ENCODE data around the gene CNTD1. TPM values are rescaled to one million over a fixed set of nuclear protein-coding genes. Genes with fewer than 3 reads are reported as not detected.

Gene CNTD1
- total RNA-seq, 2 experiments from 2014 or later = not detected

DNA sequence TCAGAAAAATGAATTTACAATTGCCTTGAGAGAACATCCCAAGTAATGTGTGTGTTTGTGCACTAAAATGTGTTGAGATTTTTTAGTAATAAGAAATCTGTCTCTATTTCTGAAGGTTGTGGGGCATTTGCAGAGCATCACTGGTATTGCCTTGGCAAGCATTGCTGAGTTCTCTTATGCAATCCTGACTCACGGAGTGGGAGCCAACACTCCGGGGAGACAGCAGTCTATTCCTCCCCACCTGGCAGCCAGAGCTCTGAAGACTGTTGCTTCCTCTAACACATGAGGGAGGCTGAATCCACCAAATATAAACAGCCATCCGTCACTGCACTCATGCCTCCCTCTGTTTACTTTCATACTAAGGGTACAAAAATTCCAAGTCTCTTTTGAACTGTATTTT lies 10.6 kb downstream of the CNTD1 start:
- Mint-ChIP-seq H3K27ac (no peak overlapping the region), H3K9me3 (ENCODE audit: low read depth) (no peaks in the 10 kb centered on the region), H3K36me3 (ENCODE audit: low read depth) (peaks cover 21% of the 10 kb centered on the region), H3K4me3 (no peak overlapping the region), H3K4me1 (no peaks in the 10 kb centered on the region), H3K27me3 (no peaks in the 10 kb centered on the region)
- ATAC-seq (no peak), DNase-seq (no peak)
- ChIA-PET POLR2A (interaction anchor here (1.5 kb wide), 1 partner anchor 11 kb away, joined by 3 read pairs; no protein-coding TSS in a partner anchor), CTCF (no interaction called here)
- intact Hi-C loops (cut with DNase I, micrococcal nuclease) = no loop called here

DNA sequence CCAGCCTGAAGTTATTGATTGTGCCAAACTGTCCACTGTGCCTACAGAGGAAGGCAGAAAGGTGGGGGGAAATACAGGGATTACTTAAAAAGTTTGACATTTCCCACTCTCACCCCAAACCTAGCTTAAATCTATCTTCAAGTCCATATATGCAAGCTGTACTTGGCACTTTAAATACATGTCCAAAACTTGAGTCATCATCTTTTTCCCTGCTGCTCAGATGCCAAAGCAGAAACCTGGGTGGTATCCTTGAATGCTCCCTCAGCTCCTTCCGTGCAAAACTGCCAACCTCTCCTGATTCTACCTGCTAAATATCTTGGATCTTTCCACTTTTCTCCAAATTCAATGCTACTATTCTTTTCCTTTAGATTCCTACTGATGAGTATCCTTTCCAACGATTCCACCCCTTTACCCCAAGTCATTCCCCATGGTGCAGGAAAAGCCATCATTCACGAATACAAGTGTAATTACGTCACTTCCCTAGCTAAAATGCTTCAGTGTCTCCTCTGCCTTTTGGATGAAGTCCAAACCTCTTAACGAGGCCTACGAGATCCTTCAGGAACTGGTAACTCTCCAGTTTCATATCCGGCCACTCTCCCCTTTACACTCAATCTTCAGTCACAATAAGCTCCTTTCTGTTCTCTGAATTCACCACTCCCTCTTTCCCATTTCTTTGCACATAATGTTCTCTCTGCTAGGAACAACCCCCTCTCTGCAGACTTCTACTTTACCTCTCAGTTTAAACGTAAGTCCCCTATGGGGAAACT lies 16.2 kb downstream of the CNTD1 start:
- no peak for ATAC-seq
- ChIA-PET CTCF (interaction anchor here (0.7 to 4.6 kb wide), 4 partner anchors 9 to 114 kb away, joined by 3 to 15 read pairs (median 7); partner anchors contain the start of gene BECN1), POLR2A (interaction anchor here (1.0 kb wide), 1 partner anchor 10 kb away, joined by 3 read pairs; the partner anchor contains the start of gene BECN1)
- Mint-ChIP-seq H3K4me1 (no peaks in the 10 kb centered on the region), H3K4me3 (no peak overlapping the region), H3K9me3 (ENCODE audit: low read depth) (no peaks in the 10 kb centered on the region), H3K27me3 (no peaks in the 10 kb centered on the region), H3K27ac (no peak overlapping the region), H3K36me3 (ENCODE audit: low read depth) (peaks cover 53% of the 10 kb centered on the region)
- DNase-seq = no peak
- intact Hi-C loops (cut with DNase I, micrococcal nuclease) = no loop called here

DNA sequence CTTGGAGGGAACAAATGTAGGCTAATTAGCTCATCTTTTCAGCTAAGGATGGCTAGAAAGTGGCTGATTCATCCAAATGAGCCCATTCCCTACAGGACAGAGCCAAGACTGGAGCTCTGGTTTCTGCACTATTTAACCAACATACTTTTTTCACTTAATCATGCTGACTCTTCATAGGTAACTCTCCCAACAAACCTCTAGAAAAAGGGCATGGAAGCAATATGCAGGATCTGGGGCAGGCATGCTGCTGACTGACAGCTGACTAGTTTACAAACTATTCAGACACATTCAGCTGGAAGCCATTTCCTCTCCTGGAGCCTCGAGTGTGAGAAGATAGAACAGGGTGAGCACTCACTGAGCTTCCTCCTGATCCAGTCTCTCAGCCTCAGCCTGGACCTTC lies 19.2 kb downstream of the CNTD1 start:
- Mint-ChIP-seq H3K4me1 (peaks cover 17% of the 10 kb centered on the region), H3K9me3 (ENCODE audit: low read depth) (no peaks in the 10 kb centered on the region), H3K27me3 (no peaks in the 10 kb centered on the region), H3K36me3 (ENCODE audit: low read depth) (peaks cover 62% of the 10 kb centered on the region), H3K27ac (peak overlapping the region; percentile 52), H3K4me3 (no peak overlapping the region)
- DNase-seq (no peak), ATAC-seq (no peak)
- ChIA-PET POLR2A (no interaction called here), CTCF (interaction anchor here (0.6 to 4.6 kb wide), 5 partner anchors 25 to 111 kb away, joined by 3 to 15 read pairs (median 4); partner anchors contain the start of gene VPS25)
- intact Hi-C loops (cut with DNase I, micrococcal nuclease) = no loop called here

DNA sequence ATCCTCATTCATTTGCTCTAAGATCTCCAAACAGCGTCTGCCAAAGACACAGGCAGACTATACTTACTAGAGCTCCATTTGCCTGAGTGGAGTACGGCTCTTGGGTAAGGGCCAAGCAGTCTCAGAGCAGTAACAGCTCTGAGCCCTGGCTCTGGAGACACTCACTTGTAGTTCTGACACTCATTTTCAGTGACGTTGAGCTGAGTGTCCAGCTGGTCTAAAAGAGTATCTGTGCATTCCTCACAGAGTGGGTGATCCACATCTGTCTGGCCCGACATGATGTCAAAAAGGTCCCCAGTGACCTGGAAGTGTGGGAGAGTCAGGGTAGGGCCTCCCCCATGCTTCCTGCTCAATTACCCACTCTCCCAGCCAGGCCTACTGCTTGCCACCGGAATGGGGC lies 19.7 kb downstream of the CNTD1 start:
- DNase-seq = no peak
- peaks cover 62% of the 10 kb centered on the region for H3K36me3 Mint-ChIP-seq (ENCODE audit: low read depth)
- H3K9me3 Mint-ChIP-seq (ENCODE audit: low read depth) = no peaks in the 10 kb centered on the region
- no peak overlapping the region for H3K4me3 Mint-ChIP-seq
- intact Hi-C loops (cut with DNase I, micrococcal nuclease) = no loop called here
- ChIA-PET POLR2A (no interaction called here), CTCF (interaction anchor here (0.5 to 4.6 kb wide), 8 partner anchors 17 to 429 kb away, joined by 3 to 15 read pairs (median 3); partner anchors contain the start of gene VPS25)
- H3K4me1 Mint-ChIP-seq = peaks cover 20% of the 10 kb centered on the region
- ATAC-seq = no peak
- H3K27ac Mint-ChIP-seq = peak overlapping the region; percentile 52
- no peaks in the 10 kb centered on the region for H3K27me3 Mint-ChIP-seq

DNA sequence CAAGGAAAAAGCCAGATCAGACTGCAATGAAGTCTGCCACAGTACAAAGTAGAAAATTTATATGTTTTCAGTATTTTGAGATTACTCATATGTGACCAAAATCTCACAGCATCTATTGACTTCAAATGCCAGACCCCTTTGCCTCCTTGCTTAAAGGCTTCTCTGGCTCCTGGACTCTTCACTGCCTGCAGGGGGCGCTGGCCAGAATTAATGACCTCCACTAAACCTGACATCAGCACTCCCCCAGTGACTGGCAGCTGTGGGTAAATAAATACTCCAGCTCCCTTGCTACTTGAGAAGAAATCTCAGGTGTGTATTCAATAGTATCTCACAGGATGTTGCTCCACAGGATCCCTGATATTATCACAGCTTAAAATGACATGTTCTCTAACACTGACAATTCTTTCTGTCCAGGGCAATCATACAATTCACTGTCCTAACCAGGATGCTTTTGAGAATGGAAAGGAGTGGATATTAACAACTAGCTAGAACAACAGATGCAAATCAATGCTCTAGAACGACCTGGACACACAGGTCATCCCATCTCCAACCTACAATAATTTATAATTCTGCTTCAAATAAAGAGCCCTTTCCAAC lies 21.4 kb downstream of the CNTD1 start:
- H3K4me1 Mint-ChIP-seq = peaks cover 28% of the 10 kb centered on the region
- no peak overlapping the region for H3K27ac Mint-ChIP-seq
- DNase-seq (peak; percentile 86), ATAC-seq (peak; percentile 56)
- peaks cover 55% of the 10 kb centered on the region for H3K36me3 Mint-ChIP-seq (ENCODE audit: low read depth)
- H3K27me3 Mint-ChIP-seq = no peaks in the 10 kb centered on the region
- no peak overlapping the region for H3K4me3 Mint-ChIP-seq
- no peaks in the 10 kb centered on the region for H3K9me3 Mint-ChIP-seq (ENCODE audit: low read depth)
- intact Hi-C loops (cut with DNase I, micrococcal nuclease) = loop anchor here (1.0 to 5.0 kb wide), 7 partner anchors 47 to 662 kb away; partner anchors contain the start of genes VPS25 (in 2 of the 2), DHX8 (in 1 of the 2), PSMC3IP (in 1 of the 2) and TMEM106A (in 1 of the 2)
- ChIA-PET CTCF (interaction anchor here (0.7 to 2.9 kb wide), 16 partner anchors 9 to 244 kb away, joined by 3 to 13 read pairs (median 4); partner anchors contain the start of genes PSMC3IP and PSME3), POLR2A (interaction anchor here (0.6 to 1.2 kb wide), 2 partner anchors 11 to 751 kb away, joined by 3 to 4 read pairs; no protein-coding TSS in a partner anchor)

DNA sequence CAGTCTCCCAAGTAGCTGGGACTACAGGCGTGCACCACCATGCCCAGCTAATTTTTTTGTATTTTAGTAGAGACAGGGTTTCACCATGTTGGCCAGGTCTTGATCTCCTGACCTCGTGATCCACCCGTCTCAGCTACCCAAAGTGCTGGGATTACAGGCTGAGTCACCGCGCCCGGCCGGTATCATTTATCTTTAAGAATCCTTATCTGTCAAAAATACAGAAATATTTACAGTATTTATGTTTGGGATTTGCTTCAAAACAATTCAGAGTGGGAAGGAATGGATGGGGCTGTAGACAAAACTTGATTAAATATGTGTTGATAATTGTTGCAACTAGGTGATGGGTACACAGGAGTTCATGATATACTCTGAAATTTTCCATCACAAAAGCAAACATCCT lies 22.5 kb downstream of the CNTD1 start:
- H3K27me3 Mint-ChIP-seq = no peaks in the 10 kb centered on the region
- DNase-seq (no peak), ATAC-seq (no peak)
- ChIA-PET CTCF (interaction anchor here (0.8 to 2.9 kb wide), 12 partner anchors 11 to 358 kb away, joined by 3 to 13 read pairs (median 4); partner anchors contain the start of genes COA3 and PSME3), POLR2A (interaction anchor here (1.2 kb wide), 1 partner anchor 12 kb away, joined by 3 read pairs; no protein-coding TSS in a partner anchor)
- intact Hi-C loops (cut with DNase I, micrococcal nuclease) = loop anchor here (5.0 kb wide), 6 partner anchors 49 to 661 kb away; partner anchors contain the start of genes DHX8 (in 1 of the 2), PSMC3IP (in 1 of the 2), TMEM106A (in 1 of the 2) and VPS25 (in 1 of the 2)
- peak overlapping the region; percentile 63 for H3K27ac Mint-ChIP-seq
- H3K36me3 Mint-ChIP-seq (ENCODE audit: low read depth) = peaks cover 46% of the 10 kb centered on the region
- H3K4me1 Mint-ChIP-seq = peaks cover 28% of the 10 kb centered on the region
- H3K4me3 Mint-ChIP-seq = no peak overlapping the region
- H3K9me3 Mint-ChIP-seq (ENCODE audit: low read depth) = no peaks in the 10 kb centered on the region

DNA sequence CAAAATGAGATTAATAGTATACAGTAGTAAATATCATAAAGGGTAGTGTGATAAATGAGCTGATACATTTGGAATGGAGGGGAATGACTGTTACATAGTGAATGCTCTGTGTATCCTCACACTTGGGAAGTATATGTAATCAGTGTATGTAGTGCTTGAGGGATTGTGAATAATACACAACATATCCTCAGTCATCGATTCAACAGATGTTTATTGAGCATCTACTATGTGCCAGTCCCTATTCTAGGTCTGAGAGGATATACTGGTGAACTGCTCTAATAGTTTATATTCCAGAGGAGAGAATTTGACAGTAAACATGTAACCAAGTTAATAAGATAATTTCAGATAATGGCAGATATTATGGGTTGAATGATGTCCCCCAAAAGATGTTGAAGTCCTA lies 28.8 kb downstream of the CNTD1 start:
- CTCF ChIA-PET = no interaction called here
- Mint-ChIP-seq H3K4me3 (no peak overlapping the region), H3K9me3 (ENCODE audit: low read depth) (no peaks in the 10 kb centered on the region), H3K27ac (no peak overlapping the region), H3K36me3 (ENCODE audit: low read depth) (peaks cover 4% of the 10 kb centered on the region), H3K4me1 (peaks cover 22% of the 10 kb centered on the region), H3K27me3 (no peaks in the 10 kb centered on the region)
- intact Hi-C loops (cut with DNase I, micrococcal nuclease) = no loop called here
- ATAC-seq = no peak
- POLR2A ChIA-PET = no interaction called here
- DNase-seq = no peak

DNA sequence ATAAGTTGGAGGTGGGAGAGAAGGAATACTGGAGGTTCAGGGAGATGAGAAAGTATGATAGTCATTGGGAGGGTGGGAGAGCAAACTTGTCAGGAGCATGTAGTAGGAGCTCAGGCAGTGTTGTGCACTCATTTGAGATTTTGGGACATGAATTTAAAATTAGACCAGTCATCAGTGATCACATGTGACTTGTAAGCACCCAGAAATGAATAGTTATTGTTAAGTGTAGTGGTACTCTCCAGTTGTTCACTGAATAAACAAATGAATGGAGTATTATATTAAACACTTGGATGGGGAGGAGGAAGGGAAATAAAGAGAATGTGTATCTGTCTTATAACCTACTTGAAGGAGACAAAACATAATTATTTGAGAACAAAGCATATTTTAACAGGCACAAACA lies 32.3 kb downstream of the CNTD1 start:
- H3K27me3 Mint-ChIP-seq = no peaks in the 10 kb centered on the region
- H3K4me1 Mint-ChIP-seq = peaks cover 18% of the 10 kb centered on the region
- CTCF ChIA-PET = interaction anchor here (0.6 to 3.0 kb wide), 5 partner anchors 10 to 98 kb away, joined by 3 to 13 read pairs (median 3); partner anchors contain the start of gene AOC2
- H3K9me3 Mint-ChIP-seq (ENCODE audit: low read depth) = no peaks in the 10 kb centered on the region
- intact Hi-C loops (cut with DNase I, micrococcal nuclease) = loop anchor here in 1 of 2 experiments (5.0 kb wide), 2 partner anchors 151 to 166 kb away; partner anchors contain the start of genes PTGES3L, RPL27 and RUNDC1
- POLR2A ChIA-PET = interaction anchor here (0.6 kb wide), 1 partner anchor 12 kb away, joined by 3 read pairs; no protein-coding TSS in a partner anchor
- H3K4me3 Mint-ChIP-seq = no peak overlapping the region
- peaks cover 17% of the 10 kb centered on the region for H3K36me3 Mint-ChIP-seq (ENCODE audit: low read depth)
- H3K27ac Mint-ChIP-seq = no peak overlapping the region
- no peak for ATAC-seq
- no peak for DNase-seq

DNA sequence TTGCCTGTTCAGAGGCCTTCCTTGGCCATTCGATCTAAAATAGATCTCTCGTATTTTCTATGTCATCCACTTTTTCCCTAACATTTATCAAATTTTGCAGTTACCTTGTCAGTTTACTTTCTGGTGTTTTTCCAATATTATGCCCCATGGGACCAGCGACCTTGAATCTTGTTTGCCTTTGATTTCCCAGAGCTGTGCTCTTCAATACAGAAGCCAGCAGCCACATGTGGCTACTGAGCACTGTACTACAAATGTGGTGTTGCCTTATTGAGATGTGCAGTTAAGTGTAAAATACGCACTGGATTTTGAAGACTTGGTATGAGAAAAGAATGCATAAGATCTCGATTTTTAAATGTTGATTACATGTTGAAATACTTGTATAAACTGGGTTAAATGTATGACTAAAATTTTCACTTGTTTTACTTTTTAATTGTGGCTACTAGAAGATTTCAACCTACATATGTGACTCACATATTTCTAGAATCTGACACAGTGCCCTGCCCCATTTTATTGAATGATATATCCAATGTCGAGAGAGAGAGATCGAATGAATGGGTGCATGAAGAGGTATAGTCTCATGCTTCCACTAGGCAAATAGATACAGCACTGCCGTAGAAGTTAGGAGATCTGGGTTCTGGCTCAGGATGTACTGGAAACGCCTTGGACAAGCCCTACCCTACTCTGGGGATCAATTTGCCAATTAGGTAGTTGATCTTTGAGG lies 33.7 kb downstream of the CNTD1 start:
- POLR2A ChIA-PET = interaction anchor here (0.6 to 3.0 kb wide), 2 partner anchors 8 to 129 kb away, joined by 3 to 15 read pairs; partner anchors contain the start of gene BECN1
- ATAC-seq (peak; percentile 62), DNase-seq (no peak)
- H3K36me3 Mint-ChIP-seq (ENCODE audit: low read depth) = peaks cover 28% of the 10 kb centered on the region
- no peaks in the 10 kb centered on the region for H3K9me3 Mint-ChIP-seq (ENCODE audit: low read depth)
- peak overlapping the region; percentile 96 for H3K4me3 Mint-ChIP-seq
- CTCF ChIA-PET = interaction anchor here (0.6 to 3.0 kb wide), 7 partner anchors 9 to 538 kb away, joined by 3 to 13 read pairs (median 5); partner anchors contain the start of genes AOC2, BECN1 and RPL27
- peak overlapping the region; percentile 98 for H3K27ac Mint-ChIP-seq
- intact Hi-C loops (cut with DNase I, micrococcal nuclease) = loop anchor here (2.0 to 5.0 kb wide), 3 partner anchors 150 to 338 kb away; partner anchors contain the start of genes NBR1 (in 1 of the 2), PTGES3L (in 1 of the 2), RPL27 (in 1 of the 2) and RUNDC1 (in 1 of the 2)
- no peaks in the 10 kb centered on the region for H3K27me3 Mint-ChIP-seq
- peaks cover 18% of the 10 kb centered on the region for H3K4me1 Mint-ChIP-seq

All from activated CD4-positive, alpha-beta T cell treated with anti-CD3 and anti-CD28 coated beads for 36 hours (primary cell).